ENCODE data around the gene CLMN.

- TF ChIP-seq POLR2A (IDR thresholded peaks at IDR 0.05; ENCODE audit: low read depth, low read length) (no peak), POLR2AphosphoS5 (IDR thresholded peaks at IDR 0.05; ENCODE audit: insufficient read depth, low read depth, low read length) (no peak), CTCF (IDR thresholded peaks at IDR 0.05; ENCODE audit: extremely low read depth in 1 of 2, insufficient read depth in 1 of 2, low read depth in 1 of 2, low read length in 2 of 2) (no peak), MAX (IDR thresholded peaks at IDR 0.05; ENCODE audit: insufficient read depth, insufficient read length) (no peak), JUN (IDR thresholded peaks at IDR 0.05; ENCODE audit: borderline replicate concordance, insufficient read depth, insufficient read length, low read depth) (no peak)
These were observed 185.3 kb downstream of the CLMN start for GRCh38 chr14:95134304-95134933.
